NCI-H2227 (cell line): Measurements from ENCODE around the gene WDFY4.

Experiments
- DNase-seq: peaks from one replicate; lab custom pipeline; 2025; ENCODE audit not compliant: unreplicated experiment; lab: John Stamatoyannopoulos, UW

Gene WDFY4

DNA sequence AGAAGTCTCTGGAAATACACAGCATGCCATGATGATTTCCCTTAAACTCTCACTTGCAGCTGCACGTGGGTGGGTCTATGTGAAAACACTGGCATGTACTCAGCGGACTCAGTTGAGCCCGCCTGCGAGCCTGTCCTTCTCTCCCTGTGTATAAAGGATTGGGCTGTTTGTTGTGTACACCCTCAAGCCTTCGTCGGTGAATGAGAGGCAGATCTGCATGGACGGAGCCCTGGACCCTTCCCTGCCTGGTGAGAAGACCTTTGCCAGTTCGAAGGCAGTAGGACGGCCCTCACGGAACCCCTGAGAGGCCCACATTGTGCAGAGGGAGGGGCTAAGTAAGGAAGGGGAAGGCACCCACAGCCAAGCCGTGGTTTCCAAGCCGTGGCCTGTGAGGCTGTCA, 121.2 kb downstream of the WDFY4 start:
- no peak for DNase-seq

GRCh38 chr10:48806342-48806741, 121.7 kb downstream of the WDFY4 start:
- DNase-seq: no peak

GRCh38 chr10:48807791-48808470, 123.3 kb downstream of the WDFY4 start:
- no peak for DNase-seq

GRCh38 chr10:48809261-48809660, 124.6 kb downstream of the WDFY4 start:
- no peak for DNase-seq

DNA sequence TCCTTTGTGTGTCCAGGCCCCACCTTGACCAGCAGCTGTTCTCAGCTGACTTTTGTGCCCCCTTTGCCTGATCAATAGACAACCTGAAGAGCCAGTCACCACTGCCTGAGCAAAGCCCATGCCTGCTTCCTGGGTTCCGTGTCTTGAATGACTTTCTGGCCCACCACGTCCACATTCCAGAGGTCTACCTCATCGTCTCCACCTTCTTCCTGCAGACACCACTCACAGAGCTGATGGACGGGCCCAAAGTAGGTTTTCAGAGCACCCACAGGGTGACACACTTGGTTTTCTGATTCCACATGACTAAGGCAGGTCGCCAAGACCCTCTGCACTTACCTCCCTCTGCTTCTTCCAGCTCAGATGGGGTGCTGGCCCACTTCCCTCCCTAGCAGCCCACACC, 126.8 kb downstream of the WDFY4 start:
- DNase-seq: no peak

GRCh38 chr10:48811917-48812316, 127.2 kb downstream of the WDFY4 start:
- DNase-seq: no peak

- DNase-seq: no peak
Observed at GRCh38 chr10:48813291-48813690, 128.6 kb downstream of the WDFY4 start.

GRCh38 chr10:48813825-48814224, 129.2 kb downstream of the WDFY4 start:
- DNase-seq: no peak

DNA sequence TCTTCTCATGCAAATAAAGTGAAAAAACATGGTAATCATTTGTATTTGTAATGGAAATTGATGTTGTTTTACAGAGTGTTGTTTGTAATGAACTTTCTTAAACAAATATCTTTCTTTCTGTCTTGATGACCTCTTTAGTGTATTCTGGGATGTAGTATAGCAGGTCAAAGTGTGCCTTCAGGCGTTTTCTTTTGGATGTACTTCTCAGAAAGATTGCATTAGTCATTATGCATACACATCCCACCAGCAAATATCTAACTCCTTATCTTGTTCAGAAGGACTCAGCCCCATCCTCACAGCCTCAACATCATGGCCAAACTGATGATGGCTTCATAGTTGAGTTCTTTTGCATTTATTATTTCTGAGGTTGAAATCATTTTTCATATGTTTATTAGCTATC, 130.3 kb downstream of the WDFY4 start:
- DNase-seq: no peak

DNA sequence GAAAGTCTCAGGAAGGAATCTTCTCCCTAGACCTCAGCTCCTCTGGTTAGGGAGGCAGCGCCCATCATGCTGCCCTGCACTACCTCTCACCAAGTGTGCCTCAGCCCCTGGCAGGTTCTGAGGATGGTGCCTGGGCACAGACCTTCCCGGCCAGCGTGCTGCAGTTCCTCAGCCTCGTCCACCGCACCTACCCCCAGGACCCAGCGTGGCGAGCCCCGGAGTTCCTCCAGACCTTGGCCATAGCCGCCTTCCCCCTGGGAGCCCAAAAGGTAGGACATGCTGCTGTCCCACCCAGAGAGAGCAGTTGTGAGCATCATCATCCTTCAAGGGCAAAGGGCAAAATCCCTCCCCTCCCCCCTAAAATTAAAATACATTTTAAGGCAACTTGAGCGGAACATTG, 132.5 kb downstream of the WDFY4 start:
- no peak for DNase-seq

DNA sequence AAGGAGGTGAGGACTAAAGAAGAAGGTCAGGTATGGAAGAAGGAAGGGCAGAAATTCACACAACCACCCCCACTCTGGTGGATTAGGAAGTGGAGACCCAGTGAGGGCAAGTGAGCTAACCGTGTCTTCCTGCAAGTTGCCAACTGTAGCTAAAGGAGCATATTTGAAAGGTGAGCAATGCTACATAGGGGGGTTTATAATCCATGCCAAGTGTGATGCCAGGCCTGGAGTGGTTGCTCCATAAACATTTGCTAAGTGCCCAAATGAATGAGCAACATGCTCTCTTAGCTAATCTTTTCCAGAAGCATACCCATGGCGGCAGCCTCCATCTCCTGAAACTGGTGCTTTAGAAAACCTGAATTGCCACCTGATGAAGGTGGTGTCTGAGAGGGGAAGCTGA, 133.4 kb downstream of the WDFY4 start:
- no peak for DNase-seq

GRCh38 chr10:48818861-48819520, 134.3 kb downstream of the WDFY4 start:
- DNase-seq: no peak

GRCh38 chr10:48819783-48820182, 135.1 kb downstream of the WDFY4 start:
- DNase-seq: no peak

DNA sequence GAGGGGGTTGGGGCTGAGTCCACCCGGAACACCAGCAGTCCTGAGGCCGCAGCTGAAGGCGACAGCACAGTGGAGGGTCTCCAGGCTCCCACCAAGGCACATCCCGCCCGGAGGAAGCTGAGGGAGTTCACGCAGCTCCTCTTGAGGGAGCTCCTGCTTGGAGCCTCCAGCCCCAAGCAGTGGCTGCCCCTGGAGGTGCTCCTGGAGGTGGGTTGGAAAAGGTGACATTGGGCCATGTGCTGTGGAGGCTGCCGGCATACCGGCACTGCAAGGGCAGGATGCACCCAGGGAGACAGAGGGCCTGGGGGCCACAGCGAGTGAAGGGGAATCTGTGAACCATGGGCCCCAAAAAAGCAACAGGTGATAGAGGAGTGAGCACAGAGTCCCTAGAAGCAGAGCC, 135.6 kb downstream of the WDFY4 start:
- no peak for DNase-seq

DNA sequence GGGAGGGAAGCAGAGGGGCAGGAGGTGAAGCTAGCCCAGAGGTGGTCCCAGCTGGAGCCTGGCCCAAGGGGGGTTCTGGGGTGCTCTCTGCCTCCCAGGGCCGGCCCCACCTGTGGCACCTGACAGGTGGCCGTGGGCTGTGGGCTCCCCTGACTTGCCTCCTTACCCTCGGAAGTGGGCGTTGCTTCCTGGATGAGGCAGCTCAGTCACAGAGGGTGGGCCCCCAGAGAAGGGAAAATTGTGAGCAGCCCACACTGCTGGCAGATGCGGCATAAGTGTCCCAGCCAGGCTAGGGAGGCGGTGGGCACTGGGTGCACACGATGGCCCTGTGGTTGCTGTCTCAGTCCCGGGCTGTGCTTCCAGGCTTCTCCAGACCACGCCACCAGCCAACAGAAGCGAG, 136.0 kb downstream of the WDFY4 start:
- DNase-seq: no peak

DNA sequence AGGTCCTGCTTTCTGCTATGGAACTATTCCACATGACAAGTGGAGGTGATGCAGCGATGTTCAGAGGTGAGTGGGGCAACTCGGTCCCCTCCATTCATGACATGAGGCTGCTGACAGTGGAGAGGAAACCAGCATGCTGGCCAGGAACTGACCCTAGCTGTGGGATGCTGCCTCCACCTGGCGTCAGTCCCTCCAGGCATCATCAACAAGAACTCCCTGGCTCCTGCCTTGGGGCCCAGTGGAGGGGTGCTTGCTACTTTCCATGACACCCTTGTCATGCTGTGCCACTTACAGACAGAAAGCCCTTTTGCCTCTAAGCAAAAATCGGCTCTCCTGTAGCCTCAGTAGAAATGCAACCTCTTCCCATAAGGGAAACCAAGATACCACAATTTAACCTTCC, 136.4 kb downstream of the WDFY4 start:
- no peak for DNase-seq

GRCh38 chr10:48821692-48822091, 137.0 kb downstream of the WDFY4 start:
- no peak for DNase-seq

DNA sequence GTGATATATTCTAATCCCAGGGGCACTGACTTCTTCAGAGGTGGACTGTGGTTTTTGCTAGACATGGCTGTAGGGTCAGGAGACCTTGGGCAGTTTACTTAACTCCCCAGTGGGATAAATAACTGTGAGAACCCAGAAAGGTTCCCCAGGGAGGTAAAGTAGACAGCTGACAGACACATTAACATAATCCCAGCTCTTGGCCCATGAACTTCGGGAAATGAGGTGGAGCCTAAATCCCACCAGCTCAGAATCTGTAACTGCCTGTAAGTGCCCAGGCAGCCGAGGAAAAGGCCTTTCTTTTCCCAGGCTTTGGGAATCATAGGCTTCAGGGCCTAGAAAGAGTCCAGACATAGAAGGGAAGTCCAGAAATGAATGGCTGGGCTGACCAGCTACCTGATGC, 149.0 kb downstream of the WDFY4 start:
- DNase-seq: no peak

- no peak for DNase-seq
Observed at GRCh38 chr10:48834189-48834965, 149.7 kb downstream of the WDFY4 start.

DNA sequence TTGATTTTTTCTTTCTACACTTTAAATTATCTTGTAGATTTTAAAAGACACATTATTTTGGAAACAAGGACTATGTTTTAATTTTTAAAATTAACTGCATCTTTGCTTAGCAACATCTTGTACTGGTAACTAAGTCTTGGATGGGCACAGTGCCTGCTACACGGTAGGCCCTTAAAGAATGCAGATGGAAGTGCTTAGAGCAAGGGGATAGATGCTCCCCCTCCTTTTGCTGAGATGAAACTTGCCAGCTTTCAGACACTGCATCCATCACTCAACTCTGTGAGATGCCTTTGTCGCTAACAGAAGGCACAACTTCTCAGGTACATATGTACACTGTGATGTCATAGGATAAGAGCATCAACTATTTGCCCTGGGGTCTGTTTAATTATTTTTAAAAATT, 151.1 kb downstream of the WDFY4 start:
- DNase-seq: no peak

DNA sequence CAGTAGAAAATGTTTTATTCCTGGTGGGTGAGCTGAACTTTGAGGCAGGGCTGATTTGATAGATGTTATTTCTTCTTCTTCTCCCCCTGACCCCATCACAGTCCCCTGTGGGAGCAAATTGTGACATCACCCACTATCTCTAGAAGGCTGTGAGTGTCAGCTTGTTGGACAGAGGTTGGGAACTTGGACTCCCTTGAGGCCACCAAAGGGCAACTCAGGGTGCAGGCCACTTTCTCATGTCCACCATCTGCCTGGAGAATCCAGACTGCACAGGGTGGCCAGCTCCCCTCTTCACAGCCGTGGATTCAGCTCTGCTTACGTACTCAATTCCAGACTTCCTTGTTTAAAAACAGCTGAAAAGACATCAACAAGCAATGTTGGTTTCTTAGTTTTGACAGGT, 151.9 kb downstream of the WDFY4 start:
- DNase-seq: no peak

DNA sequence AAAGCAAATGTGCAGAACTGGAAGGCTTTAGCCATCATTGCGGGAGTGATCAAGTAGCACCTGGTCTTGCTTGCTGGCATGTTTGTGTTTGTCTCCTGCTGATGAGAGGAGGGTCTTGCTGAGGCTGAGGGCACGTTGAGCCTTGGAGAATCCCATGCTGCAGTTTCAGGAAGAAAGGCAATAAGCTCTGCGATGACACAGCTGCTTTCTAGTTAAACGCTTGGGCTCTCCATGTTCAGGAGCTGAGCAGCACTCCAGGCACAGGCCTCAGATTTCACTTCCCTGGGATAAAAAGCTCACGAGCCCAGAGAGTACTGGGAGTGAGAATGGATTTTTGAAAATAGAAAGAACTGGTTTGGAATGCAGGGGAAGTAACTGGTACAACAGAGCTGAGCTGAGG, 154.2 kb downstream of the WDFY4 start:
- DNase-seq: no peak
